GM19372 (cell line): ENCODE measurements around the gene MYO5C.
A peak's percentile ranks its signal among the peaks of the same experiment; 100 is the strongest.

ENCODE experiments used
- ATAC-seq: cut with Tn5 transposase; IDR thresholded peaks from one replicate; pipeline ENCODE4 v1.9.1; 2021; ENCODE audit warnings: mild to moderate bottlenecking, low read depth, moderate library complexity; ENCODE audit not compliant: unreplicated experiment

Gene MYO5C

GRCh38 chr15:52295421-52296001, at the start of gene MYO5C:
Gene MYO5C, minus strand, starts transcription at chr15:52295804. Its CDS starts 168 bp downstream, at chr15:52295636.
- ATAC-seq = no peak

GRCh38 chr15:52344592-52344991, 49.0 kb upstream of the MYO5C start:
- no peak for ATAC-seq

GRCh38 chr15:52343831-52344230, 48.2 kb upstream of the MYO5C start:
- no peak for ATAC-seq

GRCh38 chr15:52340093-52340492, 44.5 kb upstream of the MYO5C start:
- no peak for ATAC-seq

- ATAC-seq = no peak
Observed at GRCh38 chr15:52338891-52339290, 43.3 kb upstream of the MYO5C start.

GRCh38 chr15:52338058-52338457, 42.5 kb upstream of the MYO5C start:
- ATAC-seq = no peak

- no peak for ATAC-seq
Observed at GRCh38 chr15:52337198-52337853, 41.7 kb upstream of the MYO5C start.

GRCh38 chr15:52336529-52336928, 40.9 kb upstream of the MYO5C start:
- ATAC-seq = no peak

- ATAC-seq = no peak
Observed at GRCh38 chr15:52334491-52335160, 39.0 kb upstream of the MYO5C start.

- no peak for ATAC-seq
Observed at GRCh38 chr15:52331490-52332240, 36.1 kb upstream of the MYO5C start.

GRCh38 chr15:52329987-52330386, 34.4 kb upstream of the MYO5C start:
- ATAC-seq = no peak

- no peak for ATAC-seq
Observed at GRCh38 chr15:52329150-52329549, 33.5 kb upstream of the MYO5C start.

- no peak for ATAC-seq
Observed at GRCh38 chr15:52328680-52329079, 33.1 kb upstream of the MYO5C start.

GRCh38 chr15:52326756-52327155, 31.2 kb upstream of the MYO5C start:
- no peak for ATAC-seq

- no peak for ATAC-seq
Observed at GRCh38 chr15:52324109-52324508, 28.5 kb upstream of the MYO5C start.

- no peak for ATAC-seq
Observed at GRCh38 chr15:52318729-52319500, 23.3 kb upstream of the MYO5C start.

- ATAC-seq = no peak
Observed at GRCh38 chr15:52317688-52318087, 22.1 kb upstream of the MYO5C start.

GRCh38 chr15:52317022-52317421, 21.4 kb upstream of the MYO5C start:
- ATAC-seq = no peak

- ATAC-seq = peak; percentile 32
Observed at GRCh38 chr15:52309154-52309548, 13.5 kb upstream of the MYO5C start.

GRCh38 chr15:52308446-52309153, 13.0 kb upstream of the MYO5C start:
- ATAC-seq = peak; percentile 71
